Measurements from ENCODE around the gene USO1.

Gene USO1

GRCh38 chr4:75724066-75724866, at the start of gene USO1:
USO1 (plus strand) TSS chr4:75724577; CDS start chr4:75724820, 243 bp downstream.
- peak; percentile 90 for TF ChIP-seq CTCF (IDR thresholded peaks at IDR 0.05; ENCODE audit: low read length, missing control alignments)
- peak; percentile 99 for DNase-seq (ENCODE audit: low read depth)

GRCh38 chr4:75675004-75675531, 49.3 kb upstream of the USO1 start:
- H3K4me3 ChIP-seq (replicated peaks; ENCODE audit: low read depth, low read length) = no peak overlapping the region
- no peak for TF ChIP-seq CTCF (IDR thresholded peaks at IDR 0.05; ENCODE audit: low read length, missing control alignments)
- DNase-seq (ENCODE audit: low read depth) = no peak

More at GRCh38 chr4:75724066-75724866, at the start of gene USO1:
- peak within 1 kb of the TSS; percentile 97 for H3K4me3 ChIP-seq (replicated peaks; ENCODE audit: low read depth, low read length)

GRCh38 chr4:75678473-75678872, 45.9 kb upstream of the USO1 start:
- no peak for TF ChIP-seq CTCF (IDR thresholded peaks at IDR 0.05; ENCODE audit: low read length, missing control alignments)
- H3K4me3 ChIP-seq (replicated peaks; ENCODE audit: low read depth, low read length) = no peak overlapping the region
- no peak for DNase-seq (ENCODE audit: low read depth)

GRCh38 chr4:75678965-75679364, 45.4 kb upstream of the USO1 start:
- no peak overlapping the region for H3K4me3 ChIP-seq (replicated peaks; ENCODE audit: low read depth, low read length)
- no peak for DNase-seq (ENCODE audit: low read depth)
- no peak for TF ChIP-seq CTCF (IDR thresholded peaks at IDR 0.05; ENCODE audit: low read length, missing control alignments)

GRCh38 chr4:75679876-75680575, 44.4 kb upstream of the USO1 start:
- DNase-seq (ENCODE audit: low read depth) = no peak
- H3K4me3 ChIP-seq (replicated peaks; ENCODE audit: low read depth, low read length) = no peak overlapping the region
- TF ChIP-seq CTCF (IDR thresholded peaks at IDR 0.05; ENCODE audit: low read length, missing control alignments) = no peak

- H3K4me3 ChIP-seq (replicated peaks; ENCODE audit: low read depth, low read length) = no peak overlapping the region
- no peak for TF ChIP-seq CTCF (IDR thresholded peaks at IDR 0.05; ENCODE audit: low read length, missing control alignments)
- no peak for DNase-seq (ENCODE audit: low read depth)
Observed at GRCh38 chr4:75683482-75684155, 40.8 kb upstream of the USO1 start.
